ENCODE measurements around the gene ATP8A2.
"Not testable (repeated sequence)": the region's sequence is repeated elsewhere in the genome, so short reads cannot be mapped to it uniquely, and the experiment has no call there.

The ATP8A2 gene

DNA sequence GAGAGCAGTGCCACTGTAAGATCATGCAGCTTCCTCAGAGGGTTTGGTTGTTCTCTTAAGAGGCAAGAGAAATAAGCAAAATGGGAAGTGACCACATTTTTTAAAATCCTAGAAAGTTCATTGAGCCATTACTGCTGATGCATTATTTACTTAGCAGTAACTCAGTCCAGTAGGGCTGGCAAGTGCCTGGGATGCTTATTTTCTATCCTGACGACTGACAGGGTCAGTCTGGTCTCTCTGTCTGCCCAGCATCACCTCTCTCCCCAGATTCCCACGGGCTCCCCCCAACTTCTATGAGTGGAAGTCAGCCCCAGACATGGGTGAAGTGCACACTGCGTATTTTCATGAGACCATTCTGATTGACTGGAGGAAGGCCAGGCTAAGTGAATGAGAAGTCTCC lies 669.7 kb downstream of the ATP8A2 start:
- no peak for DNase-seq (ENCODE audit: low spot score)

GRCh38 chr13:26042785-26043184 lies 671.0 kb downstream of the ATP8A2 start:
- DNase-seq (ENCODE audit: low spot score) = no peak

DNA sequence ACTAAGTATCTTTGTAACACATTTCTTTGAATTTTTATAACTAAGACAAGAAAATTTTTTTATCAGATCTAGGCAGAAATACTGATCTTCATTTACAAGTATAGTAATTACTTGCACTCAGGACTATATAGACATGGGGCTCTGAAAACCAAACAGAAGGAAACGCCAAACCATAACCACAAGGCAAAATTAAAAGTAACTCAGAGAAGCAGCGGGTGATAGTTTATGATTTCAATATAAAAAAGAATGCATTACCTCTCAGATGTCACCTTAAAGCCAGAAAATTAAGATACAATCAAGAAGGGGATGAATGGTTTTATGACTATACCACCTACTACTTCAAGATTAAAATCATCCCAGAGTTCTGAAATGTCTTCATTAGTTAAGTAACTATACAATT lies 673.4 kb downstream of the ATP8A2 start:
- DNase-seq (ENCODE audit: low spot score) = no peak

DNA sequence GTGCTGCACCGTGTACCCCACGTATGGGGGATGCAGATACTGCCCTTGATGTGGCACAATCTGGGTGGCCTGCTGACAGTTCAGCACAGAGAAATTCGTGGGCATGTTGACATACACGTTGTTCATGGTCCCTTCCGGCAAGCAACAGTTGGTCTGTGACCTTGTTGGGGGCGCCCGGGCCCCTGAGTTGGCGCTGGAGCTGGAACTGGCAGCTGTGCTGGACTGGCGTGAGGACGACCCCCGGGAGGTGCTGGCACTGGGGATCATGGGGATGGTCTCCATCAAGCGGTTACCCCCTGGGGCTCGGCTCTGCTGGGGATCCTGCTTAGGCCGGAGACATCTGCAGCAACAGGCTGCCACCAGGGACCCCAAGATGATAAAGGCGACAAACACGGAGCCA lies 674.9 kb downstream of the ATP8A2 start:
- DNase-seq (ENCODE audit: low spot score) = no peak

GRCh38 chr13:26047040-26047439 lies 675.3 kb downstream of the ATP8A2 start:
- DNase-seq (ENCODE audit: low spot score) = no peak

DNA sequence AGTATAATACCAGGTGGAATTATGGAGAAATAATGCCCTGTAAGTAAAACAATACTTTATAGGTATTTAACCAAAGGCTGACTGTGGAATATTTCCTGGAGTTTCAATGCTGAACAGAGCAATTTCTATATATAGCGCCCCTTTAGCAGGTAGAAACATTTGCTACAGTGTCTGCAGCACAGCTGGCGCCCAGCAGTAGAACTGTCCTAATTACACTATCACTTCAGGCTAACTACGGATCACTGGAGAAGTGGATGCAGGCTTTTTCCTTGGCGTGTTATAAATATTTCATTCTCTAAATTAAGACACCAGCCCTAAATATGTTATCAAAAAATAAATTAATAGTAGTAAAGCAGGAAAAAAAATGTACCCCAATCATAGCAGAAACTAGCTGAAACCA lies 677.0 kb downstream of the ATP8A2 start:
- no peak for DNase-seq (ENCODE audit: low spot score)

DNA sequence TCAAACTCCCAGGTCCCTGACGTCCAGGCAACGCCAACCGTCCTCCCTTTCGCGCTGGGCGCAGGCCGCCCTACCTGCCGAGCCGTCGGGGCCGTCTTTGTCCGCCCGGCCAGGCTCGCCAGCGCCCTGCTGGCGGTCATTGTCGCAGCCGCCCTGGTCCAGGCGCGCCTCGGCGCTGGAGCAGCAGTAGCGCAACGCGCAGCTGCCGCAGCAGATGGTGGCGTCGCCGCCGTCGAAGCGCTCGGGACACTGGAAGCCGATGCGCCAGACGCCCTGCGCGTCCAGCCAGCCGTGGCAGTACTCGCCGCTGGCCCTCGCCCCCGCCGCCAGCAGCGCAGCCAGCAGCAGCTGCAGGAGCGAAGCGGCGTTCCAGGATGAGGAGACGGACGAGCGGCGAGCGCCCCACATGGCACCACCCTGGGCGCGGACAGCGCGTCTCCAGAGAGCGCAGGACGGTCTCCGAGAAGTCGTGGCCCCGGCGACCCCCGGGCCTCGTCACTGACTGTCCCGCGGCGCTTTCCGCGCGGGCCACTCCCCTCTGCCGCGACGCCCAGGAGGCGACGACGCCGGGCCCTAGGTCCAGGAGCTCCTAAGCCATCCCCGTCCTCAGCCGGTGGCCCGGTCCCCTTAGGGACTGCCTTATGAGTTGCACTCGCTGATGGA lies 678.9 kb downstream of the ATP8A2 start:
- no peak for DNase-seq (ENCODE audit: low spot score)

- no peak for DNase-seq (ENCODE audit: low spot score)
These were observed 679.5 kb downstream of the ATP8A2 start for GRCh38 chr13:26051231-26051656.

DNA sequence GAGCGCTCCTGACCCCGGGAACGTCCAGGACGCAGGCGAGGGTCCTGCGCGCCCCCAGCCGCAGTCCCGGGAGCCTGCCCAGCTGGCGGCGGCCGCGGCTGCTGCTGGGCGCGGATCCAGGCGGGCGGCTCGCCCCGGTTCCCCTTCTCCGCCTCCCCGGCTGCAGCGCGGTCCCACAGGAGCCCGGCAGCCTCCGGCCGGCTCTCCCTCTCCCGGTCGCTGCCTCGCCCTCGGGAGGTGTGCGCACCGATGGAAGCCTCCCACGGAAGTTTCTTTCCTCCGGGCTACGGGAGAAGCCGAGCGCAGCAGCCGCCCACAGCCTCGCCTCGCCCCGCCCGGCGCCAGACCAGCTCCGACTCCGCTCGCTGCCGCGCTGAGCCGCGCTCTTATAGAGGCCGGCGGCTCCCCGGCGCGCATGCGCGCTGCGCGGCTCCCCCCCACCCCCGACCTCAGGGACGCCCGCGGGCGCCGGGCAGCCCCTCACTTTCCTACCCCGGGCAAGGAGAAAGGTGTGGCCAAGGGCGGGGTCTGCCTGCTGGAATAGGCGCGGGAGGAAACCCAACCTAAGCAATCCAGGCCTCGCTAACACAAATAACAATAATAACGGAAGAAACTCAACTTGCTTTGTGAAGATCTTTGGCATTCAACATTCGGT lies 680.0 kb downstream of the ATP8A2 start, which contains the start of gene SHISA2:
TSS of gene SHISA2 (minus strand) at position 360 of the 655 bp plus-strand sequence. CDS start 1,041 bp downstream, outside the sequence.
- DNase-seq (ENCODE audit: low spot score) = peak; percentile 70

GRCh38 chr13:26052337-26052736 lies 680.6 kb downstream of the ATP8A2 start:
- DNase-seq (ENCODE audit: low spot score) = no peak

DNA sequence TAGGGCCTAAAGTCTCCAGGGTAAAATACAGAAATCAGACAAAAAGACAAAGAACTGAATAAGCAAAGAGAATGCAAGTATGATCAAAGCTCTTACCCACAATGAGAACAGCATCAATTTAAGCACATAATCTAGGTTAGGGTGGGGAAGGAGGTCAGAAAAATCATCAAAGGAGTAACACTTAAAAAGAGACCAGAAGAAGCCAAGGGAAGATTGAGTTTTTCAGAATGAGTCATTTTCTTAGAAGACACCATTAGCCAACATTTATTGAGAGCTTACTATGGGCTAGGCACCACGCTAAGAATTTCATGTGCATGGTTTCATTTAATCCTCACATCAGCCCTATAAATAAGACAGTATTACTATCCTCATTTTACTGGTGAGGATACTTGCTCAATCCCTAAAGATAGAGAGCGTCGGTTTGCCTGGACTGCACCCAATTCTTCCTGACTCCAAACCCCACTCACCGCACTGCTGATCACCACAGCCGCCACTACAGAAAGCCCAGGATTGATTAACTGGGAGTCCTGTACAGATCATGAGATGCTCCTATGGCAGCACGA lies 681.7 kb downstream of the ATP8A2 start:
- no peak for DNase-seq (ENCODE audit: low spot score)

GRCh38 chr13:26054896-26055295 lies 683.1 kb downstream of the ATP8A2 start:
- no peak for DNase-seq (ENCODE audit: low spot score)

- DNase-seq (ENCODE audit: low spot score) = no peak
These were observed 686.9 kb downstream of the ATP8A2 start for GRCh38 chr13:26058704-26059103.

GRCh38 chr13:26060357-26060756 lies 688.6 kb downstream of the ATP8A2 start:
- no peak for DNase-seq (ENCODE audit: low spot score)

DNA sequence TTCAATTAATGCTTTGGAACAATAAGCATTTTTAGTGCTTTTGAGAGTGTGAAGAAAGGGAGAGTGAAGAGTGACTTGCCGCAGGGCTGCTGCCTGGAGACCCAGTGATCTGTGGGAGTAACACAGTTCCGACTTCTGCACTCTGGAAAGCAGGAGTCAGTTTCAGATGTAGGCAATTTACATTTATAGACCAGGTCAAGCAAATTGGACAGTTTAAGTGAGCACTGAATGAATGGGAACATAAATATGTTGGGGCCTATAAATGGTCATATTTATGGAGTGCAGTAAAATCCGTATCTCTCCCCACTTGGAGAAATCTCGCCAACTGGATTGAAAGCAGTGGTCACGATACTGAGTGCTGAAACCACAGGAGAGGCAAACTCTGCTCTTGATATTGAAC lies 689.5 kb downstream of the ATP8A2 start:
- DNase-seq (ENCODE audit: low spot score) = no peak

- peak; percentile 63 for DNase-seq (ENCODE audit: low spot score)
These were observed 690.2 kb downstream of the ATP8A2 start for GRCh38 chr13:26061947-26062346.

GRCh38 chr13:26062853-26063444 lies 691.2 kb downstream of the ATP8A2 start:
- peak; percentile 63 for DNase-seq (ENCODE audit: low spot score)

DNA sequence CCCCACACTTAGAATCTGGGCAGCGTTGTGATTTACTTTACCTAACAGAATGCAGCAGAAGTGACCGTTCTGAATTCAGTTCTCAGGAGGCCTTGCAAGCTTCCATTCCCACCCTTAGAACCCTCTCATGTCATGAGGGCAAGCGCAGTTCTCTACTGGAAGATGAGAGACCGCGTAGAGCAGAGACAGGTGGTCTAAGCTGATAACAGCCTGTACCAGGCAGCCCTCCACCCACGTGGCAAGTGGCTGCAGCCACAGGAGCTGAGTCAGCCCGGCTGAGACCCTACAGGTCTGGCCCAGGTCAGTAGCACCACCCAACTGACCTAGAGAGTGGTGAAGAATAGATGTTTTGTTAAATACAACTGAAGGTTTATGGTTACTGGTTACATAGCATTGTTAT lies 694.7 kb downstream of the ATP8A2 start:
- not testable (repeated sequence) for DNase-seq (ENCODE audit: low spot score)

- no peak for DNase-seq (ENCODE audit: low spot score)
These were observed 695.8 kb downstream of the ATP8A2 start for GRCh38 chr13:26067601-26068000.

- DNase-seq (ENCODE audit: low spot score) = not testable (repeated sequence)
These were observed 696.6 kb downstream of the ATP8A2 start for GRCh38 chr13:26068372-26068771.

- DNase-seq (ENCODE audit: low spot score) = not testable (repeated sequence)
These were observed 697.9 kb downstream of the ATP8A2 start for GRCh38 chr13:26069642-26070041.

GRCh38 chr13:26071691-26072090 lies 699.9 kb downstream of the ATP8A2 start:
- no peak for DNase-seq (ENCODE audit: low spot score)

- not testable (repeated sequence) for DNase-seq (ENCODE audit: low spot score)
These were observed 700.6 kb downstream of the ATP8A2 start for GRCh38 chr13:26072335-26072734.
